Lung (tissue), 12 donors: ENCODE data around the gene NOS1AP. TPM values are rescaled to one million over a fixed set of nuclear protein-coding genes. Genes with fewer than 3 reads are reported as not detected.

Experiments
- ATAC-seq: fragments of 200-7000 bp; cut with Tn5 transposase; one replicate; pipeline ENCODE4 v1.9.1; 2020; ENCODE audit warnings: moderate number of reproducible peaks; ENCODE audit not compliant: insufficient read depth, low FRiP score
- DNase-seq, 3 donors: peaks; one replicate each; pipeline ENCODE4 v3.0.0-alpha.2; 2013 to 2017
- H3K27ac ChIP-seq, 2 donors: one replicate each; pipeline ENCODE4 v1.5.1; 2013; ENCODE audit warnings: mild to moderate bottlenecking in 2 of 2, moderate library complexity in 2 of 2, control low read depth in 1 of 2, inconsistent platforms in 1 of 2, low read depth in 1 of 2, low read length in 1 of 2
- H3K27me3 ChIP-seq, 3 donors: one replicate each; pipeline ENCODE4 v1.5.1; 2013; ENCODE audit warnings: low read length in 2 of 3; ENCODE audit not compliant: control insufficient read depth in 3 of 3, insufficient read depth in 3 of 3
- H3K36me3 ChIP-seq, 4 donors: one replicate each; pipeline ENCODE4 v1.5.1; 2013; ENCODE audit warnings: low read length in 4 of 4, mild to moderate bottlenecking in 1 of 4, moderate library complexity in 1 of 4; ENCODE audit not compliant: control insufficient read depth in 4 of 4, insufficient read depth in 4 of 4
- H3K4me1 ChIP-seq, 5 donors: one replicate each; pipeline ENCODE4 v1.5.1; 2013; ENCODE audit warnings: low read length in 5 of 5, mild to moderate bottlenecking in 2 of 5, moderate library complexity in 1 of 5; ENCODE audit not compliant: control insufficient read depth in 5 of 5, insufficient read depth in 5 of 5
- H3K4me3 ChIP-seq: one replicate; pipeline ENCODE4 v1.5.1; 2013; ENCODE audit warnings: mild to moderate bottlenecking, control low read depth, moderate library complexity
- H3K9ac ChIP-seq, 2 donors: one replicate each; pipeline ENCODE4 v1.5.1; 2013; ENCODE audit warnings: low read length in 2 of 2, control low read depth in 1 of 2; ENCODE audit not compliant: insufficient read depth in 1 of 2
- H3K9me3 ChIP-seq, 4 donors: one replicate each; pipeline ENCODE4 v1.5.1; 2013; ENCODE audit warnings: low read length in 3 of 4, mild to moderate bottlenecking in 1 of 4, moderate library complexity in 1 of 4; ENCODE audit not compliant: control insufficient read depth in 4 of 4, insufficient read depth in 3 of 4
- WGBS, 2 donors: extraction: QIAGEN DNeasy Blood & Tissue Kit; methylation state at CpG; one replicate each; pipeline ENCODE4 v1.1.7; 2013; 5-methylcytosine and 5-hydroxymethylcytosine counted together
- polyA plus RNA-seq, 2 donors: library from polyadenylated mRNA; stranded (reverse); fragments of 200-250 nt; gene quantifications; one replicate each; pipeline ENCODE4 v1.2.1, GENCODE V29; 2013
- total RNA-seq, 2 donors: library from RNA; depleted of rRNA in 1 of 2; stranded (reverse); fragments of >200 nt in 1 of 2; gene quantifications; one replicate each; pipeline ENCODE4 v1.2.1, GENCODE V29; 2014 to 2021
- TF ChIP-seq, protein P1 (sequence below): IDR thresholded peaks from 2 replicates; pipeline ENCODE4 v1.5.1; 2012; ENCODE audit warnings: mild to moderate bottlenecking; ENCODE audit errors: control extremely low read depth, extremely low read depth
- donor health status: control.
- donor health status: control.
- donor health status: Bipolar disorder and iron deficiency.
- donor health status: healthy.
- donor health status: DM: yes; HTN: yes; CAD: no.

The NOS1AP gene
- total and polyA plus RNA-seq, 4 donors = 0.57 to 5.0 (median 1.2) TPM

- Histone ChIP-seq H3K9me3 (peaks cover 0 to 3% (median 0%) of the 10 kb centered on the region in 4 donors), H3K27ac (no peak overlapping the region), H3K4me1 (peaks cover 0 to 11% (median 2%) of the 10 kb centered on the region in 5 donors), H3K27me3 (no peaks in the 10 kb centered on the region), H3K36me3 (no peaks in the 10 kb centered on the region), H3K9ac (no peak overlapping the region), H3K4me3 (no peak overlapping the region)
- WGBS, 2 donors = 69 to 84% methylated on average over 5 of the region's 5 CpGs
- no peak for ATAC-seq
- TF ChIP-seq, protein P1, sequence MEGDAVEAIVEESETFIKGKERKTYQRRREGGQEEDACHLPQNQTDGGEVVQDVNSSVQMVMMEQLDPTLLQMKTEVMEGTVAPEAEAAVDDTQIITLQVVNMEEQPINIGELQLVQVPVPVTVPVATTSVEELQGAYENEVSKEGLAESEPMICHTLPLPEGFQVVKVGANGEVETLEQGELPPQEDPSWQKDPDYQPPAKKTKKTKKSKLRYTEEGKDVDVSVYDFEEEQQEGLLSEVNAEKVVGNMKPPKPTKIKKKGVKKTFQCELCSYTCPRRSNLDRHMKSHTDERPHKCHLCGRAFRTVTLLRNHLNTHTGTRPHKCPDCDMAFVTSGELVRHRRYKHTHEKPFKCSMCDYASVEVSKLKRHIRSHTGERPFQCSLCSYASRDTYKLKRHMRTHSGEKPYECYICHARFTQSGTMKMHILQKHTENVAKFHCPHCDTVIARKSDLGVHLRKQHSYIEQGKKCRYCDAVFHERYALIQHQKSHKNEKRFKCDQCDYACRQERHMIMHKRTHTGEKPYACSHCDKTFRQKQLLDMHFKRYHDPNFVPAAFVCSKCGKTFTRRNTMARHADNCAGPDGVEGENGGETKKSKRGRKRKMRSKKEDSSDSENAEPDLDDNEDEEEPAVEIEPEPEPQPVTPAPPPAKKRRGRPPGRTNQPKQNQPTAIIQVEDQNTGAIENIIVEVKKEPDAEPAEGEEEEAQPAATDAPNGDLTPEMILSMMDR = no peak
- DNase-seq = no peak
These were observed 18.9 kb downstream of the NOS1AP start for GRCh38 chr1:162088281-162088969.

- ATAC-seq = no peak
- no peak overlapping the region for H3K4me3 ChIP-seq
- no peaks in the 10 kb centered on the region for H3K36me3 ChIP-seq
- TF ChIP-seq, protein P1 = no peak
- no peaks in the 10 kb centered on the region for H3K27me3 ChIP-seq
- peaks cover 0 to 11% (median 2%) of the 10 kb centered on the region in 5 donors for H3K4me1 ChIP-seq
- H3K9ac ChIP-seq = no peak overlapping the region
- H3K27ac ChIP-seq = no peak overlapping the region
- no peak for DNase-seq
- no peaks in the 10 kb centered on the region for H3K9me3 ChIP-seq
- WGBS, 2 donors = 93 to 94% methylated on average over 2 of the region's 2 CpGs
These were observed 20.3 kb downstream of the NOS1AP start for GRCh38 chr1:162089748-162090147.

- Histone ChIP-seq H3K27ac (no peak overlapping the region), H3K4me1 (peaks cover 0 to 11% (median 2%) of the 10 kb centered on the region in 5 donors), H3K9me3 (no peaks in the 10 kb centered on the region), H3K36me3 (no peaks in the 10 kb centered on the region), H3K4me3 (no peak overlapping the region), H3K27me3 (no peaks in the 10 kb centered on the region), H3K9ac (no peak overlapping the region)
- TF ChIP-seq, protein P1 = no peak
- 93 to 98% methylated on average over 2 of the region's 2 CpGs for WGBS, 2 donors
- no peak for DNase-seq
- ATAC-seq = no peak
These were observed 20.9 kb downstream of the NOS1AP start for GRCh38 chr1:162090378-162090777.
